Gastroesophageal sphincter (tissue), 4 donors: Measurements from ENCODE around the gene SGO2. TPM values are rescaled to one million over a fixed set of nuclear protein-coding genes. Genes with fewer than 3 reads are reported as not detected.
"Not testable (repeated sequence)": the region's sequence is repeated elsewhere in the genome, so short reads cannot be mapped to it uniquely, and the experiment has no call there.

ENCODE experiments used
- ATAC-seq: fragments of 150-250 bp; one replicate; pipeline ENCODE4 v1.9.1; 2016; ENCODE audit warnings: mild to moderate bottlenecking, moderate library complexity
- H3K27ac ChIP-seq, 4 donors: fragments of 200-600 bp; sonication (generic) in 3 of 4; 1 replicate in 3 of 4; 2 replicates in 1 of 4; pipeline ENCODE4 v1.5.1; 2016 to 2019
- H3K27me3 ChIP-seq: fragments of 200-600 bp; sonication (generic); one replicate; pipeline ENCODE4 v1.5.1; 2019
- H3K36me3 ChIP-seq, 2 donors: fragments of 200-600 bp; sonication (generic); one replicate each; pipeline ENCODE4 v1.5.1; 2019; ENCODE audit warnings: control low read depth in 1 of 2
- H3K4me1 ChIP-seq, 3 donors: fragments of 200-600 bp; sonication (generic); 1 replicate in 2 of 3; 2 replicates in 1 of 3; pipeline ENCODE4 v1.5.1; 2016 to 2019; ENCODE audit warnings: control low read depth in 2 of 3
- H3K4me3 ChIP-seq, 2 donors: fragments of 200-600 bp; sonication (generic); one replicate each; pipeline ENCODE4 v1.5.1; 2019; ENCODE audit warnings: mild to moderate bottlenecking in 1 of 2, moderate library complexity in 1 of 2
- H3K9me3 ChIP-seq, 3 donors: fragments of 200-600 bp; sonication (generic); one replicate each; pipeline ENCODE4 v1.5.1; 2017 to 2019; ENCODE audit warnings: control low read depth in 2 of 3
- CTCF ChIP-seq, 4 experiments: fragments of 200-600 bp in 2 of 4; fragments of 450-650 bp in 2 of 4; sonication (generic) in 1 of 4; IDR thresholded peaks; one replicate each; pipeline ENCODE4 v1.5.1; 2017 to 2019; ENCODE audit warnings: antibody characterized with exemption in 4 of 4, mild to moderate bottlenecking in 2 of 4, moderate library complexity in 2 of 4
- EP300 ChIP-seq: sonication (generic); formaldehyde crosslinking; IDR thresholded peaks from one replicate; pipeline ENCODE4 v1.6.1; 2017; ENCODE audit warnings: antibody characterized with exemption, mild to moderate bottlenecking
- POLR2A ChIP-seq, 2 donors: fragments of 450-650 bp; IDR thresholded peaks; one replicate each; pipeline ENCODE4 v1.6.1; 2017; ENCODE audit warnings: antibody characterized with exemption in 2 of 2, mild to moderate bottlenecking in 2 of 2, moderate library complexity in 1 of 2
- POLR2AphosphoS5 ChIP-seq: sonication (generic); formaldehyde crosslinking; IDR thresholded peaks from one replicate; pipeline ENCODE4 v1.6.1; 2017; ENCODE audit warnings: antibody characterized with exemption
- WGBS, 2 donors: methylation state at CpG; one replicate each; pipeline ENCODE4 v1.1.5; 2018; ENCODE audit warnings: low coverage in 1 of 2; 5-methylcytosine and 5-hydroxymethylcytosine counted together
- total RNA-seq, 4 donors: library from RNA; depleted of rRNA; stranded (reverse); fragments of >200 nt; gene quantifications; one replicate each; pipeline ENCODE4 v1.1.0, GENCODE V29; 2016

The SGO2 gene
- total RNA-seq, 4 donors from 2014 or later: 0.62 to 1.8 (median 1.4) TPM

GRCh38 chr2:200608341-200609027, 82.5 kb downstream of the SGO2 start:
- 60 to 67% methylated on average over 3 of the region's 3 CpGs for WGBS, 2 donors
- H3K36me3 ChIP-seq: peaks cover 0 to 49% of the 10 kb centered on the region in 2 donors
- peaks cover 0 to 6% (median 0%) of the 10 kb centered on the region in 3 donors for H3K9me3 ChIP-seq
- TF ChIP-seq POLR2AphosphoS5 (no peak), POLR2A (IDR thresholded peaks at IDR 0.05) (no peak), CTCF (IDR thresholded peaks at IDR 0.05) (no peak), EP300 (no peak)
- no peak for ATAC-seq
- H3K27me3 ChIP-seq: no peaks in the 10 kb centered on the region
- peak overlapping the region in 2 of 4 donors; percentile 16 to 54 for H3K27ac ChIP-seq
- no peaks in the 10 kb centered on the region for H3K4me1 ChIP-seq
- no peak overlapping the region for H3K4me3 ChIP-seq

DNA sequence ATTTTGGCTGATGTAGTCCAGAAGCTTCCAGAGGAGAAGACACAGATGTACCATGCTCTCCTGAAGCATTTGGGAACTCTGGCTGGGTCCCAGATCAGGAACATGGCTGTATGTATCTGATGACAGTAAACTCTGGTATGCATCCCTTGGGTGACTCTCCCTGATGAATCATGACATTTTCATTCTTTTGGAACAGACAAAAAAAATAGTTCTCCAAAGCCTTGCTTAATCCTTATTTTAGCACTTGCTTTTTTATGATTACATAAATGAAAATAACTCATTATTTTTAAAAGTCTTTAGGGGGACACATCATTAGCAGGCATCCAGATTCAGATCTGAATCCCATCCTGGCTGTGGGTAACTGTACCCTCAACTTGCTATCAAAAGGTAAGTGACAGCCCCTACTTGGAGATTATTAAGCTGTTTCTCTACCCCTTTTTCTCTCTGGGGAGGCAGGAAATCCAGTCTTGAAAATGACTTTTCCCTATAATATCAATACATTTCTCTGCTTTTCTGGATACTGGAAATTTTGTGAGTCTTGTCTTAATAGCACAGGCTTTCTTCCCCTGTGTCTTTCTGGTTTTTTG, 83.1 kb downstream of the SGO2 start:
- Histone ChIP-seq H3K4me1 (no peaks in the 10 kb centered on the region), H3K36me3 (peaks cover 0 to 48% of the 10 kb centered on the region in 2 donors), H3K27ac (peak overlapping the region in 3 of 4 donors; percentile 2 to 54 (median 6)), H3K4me3 (no peak overlapping the region), H3K27me3 (no peaks in the 10 kb centered on the region), H3K9me3 (peaks cover 0 to 6% (median 0%) of the 10 kb centered on the region in 3 donors)
- TF ChIP-seq POLR2AphosphoS5: peak; percentile 10
- no peak for TF ChIP-seq EP300
- TF ChIP-seq CTCF (IDR thresholded peaks at IDR 0.05): no peak
- TF ChIP-seq POLR2A (IDR thresholded peaks at IDR 0.05): no peak
- ATAC-seq: peak; percentile 91

DNA sequence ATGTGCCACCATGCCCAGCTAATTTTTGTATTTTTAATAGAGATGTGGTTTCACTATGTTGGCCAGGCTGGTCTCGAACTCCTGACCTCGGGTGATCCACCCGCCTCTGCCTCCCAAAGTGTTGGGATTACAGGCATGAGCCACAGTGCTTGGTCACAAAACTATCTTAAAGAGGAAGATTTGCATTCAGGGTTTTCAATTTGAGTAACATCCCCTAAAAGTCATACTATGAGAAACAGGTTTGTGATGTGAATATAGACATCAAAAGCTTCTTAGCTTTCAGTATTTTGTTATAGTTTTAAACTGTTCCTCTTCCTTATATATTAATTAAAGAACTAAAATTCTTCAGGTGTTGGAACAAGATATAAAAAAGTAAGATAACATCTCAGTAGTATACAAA, 84.2 kb downstream of the SGO2 start:
- not testable (repeated sequence) for H3K9me3 ChIP-seq, H3K27me3 ChIP-seq, H3K27ac ChIP-seq, H3K4me1 ChIP-seq, H3K4me3 ChIP-seq, ATAC-seq
- peaks cover 0 to 52% of the 10 kb centered on the region in 2 donors for H3K36me3 ChIP-seq
- no CpG with 5 or more reads among the region's 3 CpGs for WGBS, 2 donors

DNA sequence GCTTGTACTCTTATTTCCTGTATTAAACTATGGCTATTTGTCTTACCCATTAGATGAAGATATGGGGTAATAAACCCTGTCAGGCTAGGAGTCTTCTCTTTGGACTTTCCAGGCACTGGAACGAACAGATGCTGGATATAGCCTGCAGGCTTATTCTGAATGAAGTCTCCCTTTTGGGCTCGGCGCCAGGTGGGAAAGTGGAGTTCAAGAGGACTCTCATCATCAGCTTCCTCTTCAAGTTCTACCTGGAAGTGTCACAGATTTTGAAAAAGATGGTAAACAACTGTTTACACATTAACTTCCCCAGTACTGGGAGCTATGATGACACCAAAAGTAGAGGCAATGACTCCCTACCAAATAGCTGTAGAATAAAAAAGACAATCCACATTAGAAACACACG, 87.7 kb downstream of the SGO2 start:
- no peak for ATAC-seq
- TF ChIP-seq CTCF (IDR thresholded peaks at IDR 0.05) (no peak), EP300 (no peak), POLR2A (IDR thresholded peaks at IDR 0.05) (no peak), POLR2AphosphoS5 (no peak)
- H3K9me3 ChIP-seq: no peaks in the 10 kb centered on the region
- H3K27me3 ChIP-seq: no peaks in the 10 kb centered on the region
- no peak overlapping the region for H3K27ac ChIP-seq
- no peak overlapping the region for H3K4me3 ChIP-seq
- peaks cover 0 to 7% (median 0%) of the 10 kb centered on the region in 3 donors for H3K4me1 ChIP-seq
- H3K36me3 ChIP-seq: peaks cover 0 to 36% of the 10 kb centered on the region in 2 donors
- 83 to 87% methylated on average over 3 to 4 of the region's 4 CpGs for WGBS, 2 donors

DNA sequence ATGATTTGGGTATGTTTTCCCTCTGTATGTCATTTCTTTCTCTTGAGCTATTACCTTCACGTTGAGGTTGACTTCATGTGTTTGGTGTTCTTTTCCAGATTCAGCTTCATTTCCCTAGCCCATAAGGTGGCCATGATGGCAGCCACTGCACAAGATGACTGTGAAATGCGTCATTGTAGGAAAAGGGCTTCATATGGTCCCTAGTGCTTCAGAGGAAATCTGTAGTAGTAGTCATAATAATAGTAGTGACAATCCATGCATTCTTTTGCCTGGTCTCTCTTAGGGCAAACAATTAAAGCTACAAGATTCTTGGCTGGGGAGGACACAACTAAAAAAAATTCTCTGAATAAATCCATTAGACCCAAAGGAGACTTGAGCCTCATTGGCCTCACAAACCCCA, 88.2 kb downstream of the SGO2 start:
- Histone ChIP-seq H3K9me3 (no peaks in the 10 kb centered on the region), H3K27ac (no peak overlapping the region), H3K36me3 (peaks cover 0 to 36% of the 10 kb centered on the region in 2 donors), H3K4me1 (peaks cover 0 to 12% (median 0%) of the 10 kb centered on the region in 3 donors), H3K27me3 (no peaks in the 10 kb centered on the region), H3K4me3 (no peak overlapping the region)
- TF ChIP-seq CTCF (IDR thresholded peaks at IDR 0.05): no peak
- TF ChIP-seq POLR2AphosphoS5: no peak
- no peak for TF ChIP-seq EP300
- TF ChIP-seq POLR2A (IDR thresholded peaks at IDR 0.05): no peak
- no peak for ATAC-seq
- 71 to 86% methylated on average over 1 to 2 of the region's 2 CpGs for WGBS, 2 donors
